SU-DHL-6 (cell line): ENCODE measurements around the gene CRIP2.

ENCODE experiments used
- H2AFZ ChIP-seq: fragments of 200-600 bp; sonication (generic); 2 replicates; pipeline ENCODE4 v1.6.1; 2014; ENCODE audit warnings: low read depth, mild to moderate bottlenecking, moderate library complexity, mixed read lengths, antibody characterized with exemption, low read length; ENCODE audit not compliant: severe bottlenecking
- H3F3A ChIP-seq: fragments of 200-600 bp; shearing (Covaris generic); 2 replicates; pipeline ENCODE4 v1.6.0; 2016; ENCODE audit warnings: antibody characterized with exemption, mild to moderate bottlenecking; ENCODE audit not compliant: insufficient read depth
- H3K27ac ChIP-seq: fragments of 200-600 bp; sonication (generic); 2 replicates; pipeline ENCODE4 v1.5.1; 2016; ENCODE audit warnings: low read depth, mild to moderate bottlenecking, low read length, moderate library complexity, mixed read lengths
- H3K27me3 ChIP-seq: fragments of 200-600 bp; sonication (generic), shearing (Covaris generic); 2 replicates; pipeline ENCODE4 v1.6.0; 2014; ENCODE audit warnings: mild to moderate bottlenecking, low read length
- H3K36me3 ChIP-seq: fragments of 200-600 bp; sonication (generic); 2 replicates; pipeline ENCODE4 v1.6.1; 2014; ENCODE audit warnings: mild to moderate bottlenecking, low read length, mixed read lengths
- H3K4me2 ChIP-seq: fragments of 300-600, 200-600 bp; shearing (Covaris generic), sonication (generic); 2 replicates; pipeline ENCODE4 v1.6.0; 2014; ENCODE audit warnings: low read length, low read depth, mild to moderate bottlenecking; ENCODE audit not compliant: poor library complexity, severe bottlenecking
- H3K4me3 ChIP-seq: fragments of 200-600 bp; sonication (generic); 2 replicates; pipeline ENCODE4 v1.5.1; 2014; ENCODE audit warnings: antibody characterized with exemption, low read length, mild to moderate bottlenecking, mixed read lengths; ENCODE audit not compliant: insufficient read depth, poor library complexity, severe bottlenecking
- H3K79me2 ChIP-seq: fragments of 200-600 bp; sonication (generic); 2 replicates; pipeline ENCODE4 v1.6.1; 2014; ENCODE audit warnings: mild to moderate bottlenecking, low read length, moderate library complexity; ENCODE audit not compliant: insufficient read depth
- H3K9ac ChIP-seq: fragments of 200-600 bp; sonication (generic); 2 replicates; pipeline ENCODE4 v1.7.0; 2014; ENCODE audit warnings: mild to moderate bottlenecking, low read length
- H3K9me2 ChIP-seq: fragments of 200-600 bp; sonication (generic); replicated peaks from 2 replicates; pipeline ENCODE4 v1.6.1; 2014; ENCODE audit warnings: low read length; ENCODE audit not compliant: insufficient read depth
- H3K9me3 ChIP-seq: fragments of 200-600 bp; sonication (generic); 2 replicates; pipeline ENCODE4 v1.6.1; 2014; ENCODE audit warnings: low read length, mixed read lengths; ENCODE audit not compliant: insufficient read depth
- H4K20me1 ChIP-seq: fragments of 200-600 bp; sonication (generic); 2 replicates; pipeline ENCODE4 v1.6.1; 2014; ENCODE audit warnings: low read depth, mild to moderate bottlenecking, antibody characterized with exemption, low read length, moderate library complexity, mixed read lengths
- EZH2phosphoT487 ChIP-seq: fragments of 200-600 bp; sonication (generic), shearing (Covaris generic); conservative IDR thresholded peaks from 2 replicates; pipeline ENCODE4 v1.6.1; 2018; ENCODE audit warnings: mild to moderate bottlenecking, antibody characterized with exemption, low read length, moderate library complexity, mixed read lengths
- TF ChIP-seq, protein P1 (sequence below): fragments of 200-600 bp; sonication (generic); IDR thresholded peaks from one replicate; pipeline ENCODE4 v1.5.1; 2017; ENCODE audit warnings: antibody characterized with exemption, mild to moderate bottlenecking, low read length, moderate library complexity; ENCODE audit not compliant: insufficient read depth, poor library complexity, severe bottlenecking

CRIP2 gene

GRCh38 chr14:105507247-105507646 lies 32.6 kb downstream of the CRIP2 start:
- TF ChIP-seq EZH2phosphoT487: no peak
- TF ChIP-seq, protein P1, sequence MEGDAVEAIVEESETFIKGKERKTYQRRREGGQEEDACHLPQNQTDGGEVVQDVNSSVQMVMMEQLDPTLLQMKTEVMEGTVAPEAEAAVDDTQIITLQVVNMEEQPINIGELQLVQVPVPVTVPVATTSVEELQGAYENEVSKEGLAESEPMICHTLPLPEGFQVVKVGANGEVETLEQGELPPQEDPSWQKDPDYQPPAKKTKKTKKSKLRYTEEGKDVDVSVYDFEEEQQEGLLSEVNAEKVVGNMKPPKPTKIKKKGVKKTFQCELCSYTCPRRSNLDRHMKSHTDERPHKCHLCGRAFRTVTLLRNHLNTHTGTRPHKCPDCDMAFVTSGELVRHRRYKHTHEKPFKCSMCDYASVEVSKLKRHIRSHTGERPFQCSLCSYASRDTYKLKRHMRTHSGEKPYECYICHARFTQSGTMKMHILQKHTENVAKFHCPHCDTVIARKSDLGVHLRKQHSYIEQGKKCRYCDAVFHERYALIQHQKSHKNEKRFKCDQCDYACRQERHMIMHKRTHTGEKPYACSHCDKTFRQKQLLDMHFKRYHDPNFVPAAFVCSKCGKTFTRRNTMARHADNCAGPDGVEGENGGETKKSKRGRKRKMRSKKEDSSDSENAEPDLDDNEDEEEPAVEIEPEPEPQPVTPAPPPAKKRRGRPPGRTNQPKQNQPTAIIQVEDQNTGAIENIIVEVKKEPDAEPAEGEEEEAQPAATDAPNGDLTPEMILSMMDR: no peak
- no peak overlapping the region for H3K4me3 ChIP-seq
- H2AFZ ChIP-seq: no peak overlapping the region
- H3K27me3 ChIP-seq: no peaks in the 10 kb centered on the region
- H4K20me1 ChIP-seq: no peaks in the 10 kb centered on the region
- H3K9me3 ChIP-seq: no peaks in the 10 kb centered on the region
- H3K27ac ChIP-seq: no peak overlapping the region
- H3K4me2 ChIP-seq: no peak overlapping the region
- H3K79me2 ChIP-seq: no peaks in the 10 kb centered on the region
- no peaks in the 10 kb centered on the region for H3K36me3 ChIP-seq
- H3K9me2 ChIP-seq: no peaks in the 10 kb centered on the region
- H3K9ac ChIP-seq: no peak overlapping the region
- H3F3A ChIP-seq: no peaks in the 10 kb centered on the region

DNA sequence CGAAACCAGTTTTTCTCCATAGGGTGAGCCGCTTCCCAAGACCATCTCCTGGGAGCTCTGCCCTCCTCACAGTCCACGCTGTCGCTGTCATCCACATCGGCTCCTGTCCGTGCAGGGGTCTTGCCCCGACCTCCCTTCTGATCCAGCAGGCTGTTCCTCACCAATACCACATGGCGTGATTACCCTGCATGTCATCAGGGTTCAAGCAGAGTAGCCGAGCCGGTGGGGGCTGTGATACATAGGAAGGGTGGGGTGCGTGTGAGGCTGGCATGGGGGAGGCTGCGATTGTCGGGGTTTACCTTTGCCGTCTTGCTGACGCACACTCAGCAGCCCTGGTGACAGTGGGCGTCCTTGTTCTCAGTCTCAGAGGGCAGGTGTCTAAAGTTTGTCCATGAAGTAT lies 33.4 kb downstream of the CRIP2 start:
- no peak overlapping the region for H3K27ac ChIP-seq
- H3K27me3 ChIP-seq: no peaks in the 10 kb centered on the region
- H3F3A ChIP-seq: no peaks in the 10 kb centered on the region
- no peaks in the 10 kb centered on the region for H3K9me3 ChIP-seq
- TF ChIP-seq, protein P1: no peak
- no peak for TF ChIP-seq EZH2phosphoT487
- H3K4me3 ChIP-seq: no peak overlapping the region
- no peak overlapping the region for H3K4me2 ChIP-seq
- no peak overlapping the region for H2AFZ ChIP-seq
- no peaks in the 10 kb centered on the region for H3K79me2 ChIP-seq
- H3K36me3 ChIP-seq: no peaks in the 10 kb centered on the region
- no peaks in the 10 kb centered on the region for H3K9me2 ChIP-seq
- H4K20me1 ChIP-seq: no peaks in the 10 kb centered on the region
- no peak overlapping the region for H3K9ac ChIP-seq

- Histone ChIP-seq H3K9ac (no peak overlapping the region), H3K9me2 (no peaks in the 10 kb centered on the region), H3K4me2 (no peak overlapping the region), H3K27me3 (no peaks in the 10 kb centered on the region), H3K9me3 (no peaks in the 10 kb centered on the region), H4K20me1 (no peaks in the 10 kb centered on the region), H3K4me3 (no peak overlapping the region), H3K79me2 (no peaks in the 10 kb centered on the region), H3K27ac (no peak overlapping the region), H3F3A (no peaks in the 10 kb centered on the region), H2AFZ (no peak overlapping the region), H3K36me3 (no peaks in the 10 kb centered on the region)
- TF ChIP-seq, protein P1: no peak
These were observed 34.0 kb downstream of the CRIP2 start for GRCh38 chr14:105508601-105509000.

- Histone ChIP-seq H3K9ac (no peak overlapping the region), H3F3A (no peaks in the 10 kb centered on the region), H3K4me3 (no peak overlapping the region), H3K4me2 (no peak overlapping the region), H3K36me3 (no peaks in the 10 kb centered on the region), H2AFZ (no peak overlapping the region), H4K20me1 (no peaks in the 10 kb centered on the region), H3K27ac (no peak overlapping the region), H3K27me3 (no peaks in the 10 kb centered on the region), H3K79me2 (no peaks in the 10 kb centered on the region), H3K9me3 (no peaks in the 10 kb centered on the region), H3K9me2 (no peaks in the 10 kb centered on the region)
- TF ChIP-seq, protein P1: no peak
- TF ChIP-seq EZH2phosphoT487: no peak
These were observed 42.5 kb downstream of the CRIP2 start for GRCh38 chr14:105517096-105517495.
